GM18873 (cell line): ENCODE measurements around the gene LILRB5.
"Not testable (repeated sequence)": the region's sequence is repeated elsewhere in the genome, so short reads cannot be mapped to it uniquely, and the experiment has no call there.

Experiments
- ATAC-seq: cut with Tn5 transposase; IDR thresholded peaks from one replicate; pipeline ENCODE4 v1.9.1; 2021; ENCODE audit warnings: mild to moderate bottlenecking, moderate library complexity, moderate number of reproducible peaks; ENCODE audit not compliant: unreplicated experiment, low FRiP score

The LILRB5 gene

GRCh38 chr19:54277111-54277615 is 20.1 kb upstream of the LILRB5 start:
- not testable (repeated sequence) for ATAC-seq

- ATAC-seq, result no peak
Observed at GRCh38 chr19:54275951-54276350, 18.9 kb upstream of the LILRB5 start.

- ATAC-seq, result not testable (repeated sequence)
Observed at GRCh38 chr19:54274516-54274915, 17.4 kb upstream of the LILRB5 start.

- no peak for ATAC-seq
Observed at GRCh38 chr19:54273821-54274220, 16.7 kb upstream of the LILRB5 start.

- ATAC-seq, result not testable (repeated sequence)
Observed at GRCh38 chr19:54272181-54272580, 15.1 kb upstream of the LILRB5 start.

GRCh38 chr19:54271587-54271986 is 14.5 kb upstream of the LILRB5 start:
- ATAC-seq, result not testable (repeated sequence)

GRCh38 chr19:54271106-54271505 is 14.0 kb upstream of the LILRB5 start:
- ATAC-seq, result no peak

GRCh38 chr19:54268936-54269335 is 11.9 kb upstream of the LILRB5 start:
- no peak for ATAC-seq

GRCh38 chr19:54266133-54266532 is 9.1 kb upstream of the LILRB5 start:
- ATAC-seq, result no peak

GRCh38 chr19:54262470-54262869 is 5.4 kb upstream of the LILRB5 start:
- no peak for ATAC-seq

GRCh38 chr19:54262066-54262465 is 5.0 kb upstream of the LILRB5 start:
- no peak for ATAC-seq

GRCh38 chr19:54256250-54257115 is 590 bp downstream of the LILRB5 start:
- ATAC-seq, result no peak

- ATAC-seq, result no peak
Observed at GRCh38 chr19:54255105-54255775, 1.8 kb downstream of the LILRB5 start.

- ATAC-seq, result no peak
Observed at GRCh38 chr19:54254195-54254906, 2.7 kb downstream of the LILRB5 start.

- ATAC-seq, result no peak
Observed at GRCh38 chr19:54253331-54254194, 3.5 kb downstream of the LILRB5 start.

- no peak for ATAC-seq
Observed at GRCh38 chr19:54252845-54253244, 4.2 kb downstream of the LILRB5 start.

- ATAC-seq, result no peak
Observed at GRCh38 chr19:54252243-54252642, 4.8 kb downstream of the LILRB5 start.

- no peak for ATAC-seq
Observed at GRCh38 chr19:54248016-54248601, 9.0 kb downstream of the LILRB5 start.

GRCh38 chr19:54247106-54247930 is 9.8 kb downstream of the LILRB5 start:
- no peak for ATAC-seq
